ENCODE results near the gene INSYN2B. TPM values are rescaled to one million over a fixed set of nuclear protein-coding genes. Genes with fewer than 3 reads are reported as not detected.

The INSYN2B gene
- total RNA-seq, 2 experiments from 2014 or later = not detected

- ChIA-PET CTCF (no interaction called here), POLR2A (no interaction called here)
- H3K9me3 Mint-ChIP-seq (ENCODE audit: insufficient read depth) = no peaks in the 10 kb centered on the region
- H3K4me1 Mint-ChIP-seq (ENCODE audit: low read depth) = no peaks in the 10 kb centered on the region
- peaks cover 35% of the 10 kb centered on the region for H3K36me3 Mint-ChIP-seq (ENCODE audit: low read depth)
- H3K27ac Mint-ChIP-seq = no peak overlapping the region
- ATAC-seq (no peak), DNase-seq (no peak)
- H3K4me3 Mint-ChIP-seq = no peak overlapping the region
- no peaks in the 10 kb centered on the region for H3K27me3 Mint-ChIP-seq (ENCODE audit: low read depth)
Observed at GRCh38 chr5:169880012-169880663, 100.2 kb downstream of the INSYN2B start.

GRCh38 chr5:169876386-169876785, 103.9 kb downstream of the INSYN2B start:
- Mint-ChIP-seq H3K4me3 (no peak overlapping the region), H3K4me1 (ENCODE audit: low read depth) (no peaks in the 10 kb centered on the region), H3K36me3 (ENCODE audit: low read depth) (peaks cover 41% of the 10 kb centered on the region), H3K9me3 (ENCODE audit: insufficient read depth) (no peaks in the 10 kb centered on the region), H3K27me3 (ENCODE audit: low read depth) (no peaks in the 10 kb centered on the region), H3K27ac (no peak overlapping the region)
- DNase-seq (no peak), ATAC-seq (no peak)
- ChIA-PET CTCF (no interaction called here), POLR2A (no interaction called here)

- CTCF ChIA-PET = no interaction called here
- ATAC-seq (no peak), DNase-seq (no peak)
- H3K36me3 Mint-ChIP-seq (ENCODE audit: low read depth) = peaks cover 38% of the 10 kb centered on the region
- H3K27ac Mint-ChIP-seq = no peak overlapping the region
- no peaks in the 10 kb centered on the region for H3K4me1 Mint-ChIP-seq (ENCODE audit: low read depth)
- POLR2A ChIA-PET = no interaction called here
- H3K27me3 Mint-ChIP-seq (ENCODE audit: low read depth) = no peaks in the 10 kb centered on the region
- H3K9me3 Mint-ChIP-seq (ENCODE audit: insufficient read depth) = no peaks in the 10 kb centered on the region
- no peak overlapping the region for H3K4me3 Mint-ChIP-seq
Observed at GRCh38 chr5:169875731-169876130, 104.6 kb downstream of the INSYN2B start.

GRCh38 chr5:169875091-169875728, 105.1 kb downstream of the INSYN2B start:
- no peaks in the 10 kb centered on the region for H3K9me3 Mint-ChIP-seq (ENCODE audit: insufficient read depth)
- DNase-seq = no peak
- no peak for ATAC-seq
- H3K27ac Mint-ChIP-seq = no peak overlapping the region
- ChIA-PET POLR2A (no interaction called here), CTCF (no interaction called here)
- no peaks in the 10 kb centered on the region for H3K4me1 Mint-ChIP-seq (ENCODE audit: low read depth)
- no peaks in the 10 kb centered on the region for H3K27me3 Mint-ChIP-seq (ENCODE audit: low read depth)
- H3K36me3 Mint-ChIP-seq (ENCODE audit: low read depth) = peaks cover 35% of the 10 kb centered on the region
- H3K4me3 Mint-ChIP-seq = no peak overlapping the region

GRCh38 chr5:169874621-169875020, 105.7 kb downstream of the INSYN2B start:
- no peak overlapping the region for H3K4me3 Mint-ChIP-seq
- ChIA-PET POLR2A (no interaction called here), CTCF (no interaction called here)
- H3K27me3 Mint-ChIP-seq (ENCODE audit: low read depth) = no peaks in the 10 kb centered on the region
- DNase-seq (no peak), ATAC-seq (no peak)
- no peaks in the 10 kb centered on the region for H3K4me1 Mint-ChIP-seq (ENCODE audit: low read depth)
- H3K36me3 Mint-ChIP-seq (ENCODE audit: low read depth) = peaks cover 36% of the 10 kb centered on the region
- H3K9me3 Mint-ChIP-seq (ENCODE audit: insufficient read depth) = no peaks in the 10 kb centered on the region
- H3K27ac Mint-ChIP-seq = no peak overlapping the region

- H3K36me3 Mint-ChIP-seq (ENCODE audit: low read depth) = peaks cover 35% of the 10 kb centered on the region
Observed at GRCh38 chr5:169873642-169874041, 106.7 kb downstream of the INSYN2B start.

GRCh38 chr5:169871826-169872490, 108.3 kb downstream of the INSYN2B start:
- H3K36me3 Mint-ChIP-seq (ENCODE audit: low read depth) = peaks cover 41% of the 10 kb centered on the region
- H3K9me3 Mint-ChIP-seq (ENCODE audit: insufficient read depth) = no peaks in the 10 kb centered on the region
- H3K4me3 Mint-ChIP-seq = no peak overlapping the region
- H3K4me1 Mint-ChIP-seq (ENCODE audit: low read depth) = no peaks in the 10 kb centered on the region
- ATAC-seq (no peak), DNase-seq (no peak)
- ChIA-PET POLR2A (no interaction called here), CTCF (no interaction called here)
- H3K27ac Mint-ChIP-seq = no peak overlapping the region
- H3K27me3 Mint-ChIP-seq (ENCODE audit: low read depth) = no peaks in the 10 kb centered on the region

More at GRCh38 chr5:169873642-169874041, 106.7 kb downstream of the INSYN2B start:
- ATAC-seq = no peak
- Mint-ChIP-seq H3K4me1 (ENCODE audit: low read depth) (no peaks in the 10 kb centered on the region), H3K27ac (no peak overlapping the region), H3K27me3 (ENCODE audit: low read depth) (no peaks in the 10 kb centered on the region), H3K9me3 (ENCODE audit: insufficient read depth) (no peaks in the 10 kb centered on the region), H3K4me3 (no peak overlapping the region)
- CTCF ChIA-PET = no interaction called here
- DNase-seq = no peak
- POLR2A ChIA-PET = interaction anchor here (0.6 kb wide), 1 partner anchor 33 kb away, joined by 4 read pairs; no protein-coding TSS in a partner anchor

- DNase-seq (no peak), ATAC-seq (no peak)
- H3K4me3 Mint-ChIP-seq = no peak overlapping the region
- H3K27ac Mint-ChIP-seq = no peak overlapping the region
- ChIA-PET POLR2A (no interaction called here), CTCF (no interaction called here)
- H3K27me3 Mint-ChIP-seq (ENCODE audit: low read depth) = no peaks in the 10 kb centered on the region
- peaks cover 4% of the 10 kb centered on the region for H3K4me1 Mint-ChIP-seq (ENCODE audit: low read depth)
- no peaks in the 10 kb centered on the region for H3K9me3 Mint-ChIP-seq (ENCODE audit: insufficient read depth)
- peaks cover 30% of the 10 kb centered on the region for H3K36me3 Mint-ChIP-seq (ENCODE audit: low read depth)
Observed at GRCh38 chr5:169870211-169870610, 110.1 kb downstream of the INSYN2B start.

- no peak for DNase-seq
- H3K9me3 Mint-ChIP-seq (ENCODE audit: insufficient read depth) = no peaks in the 10 kb centered on the region
- peaks cover 29% of the 10 kb centered on the region for H3K36me3 Mint-ChIP-seq (ENCODE audit: low read depth)
- no peak overlapping the region for H3K27ac Mint-ChIP-seq
- H3K4me1 Mint-ChIP-seq (ENCODE audit: low read depth) = peaks cover 4% of the 10 kb centered on the region
- H3K27me3 Mint-ChIP-seq (ENCODE audit: low read depth) = no peaks in the 10 kb centered on the region
- no peak overlapping the region for H3K4me3 Mint-ChIP-seq
- ATAC-seq = no peak
- ChIA-PET CTCF (no interaction called here), POLR2A (no interaction called here)
Observed at GRCh38 chr5:169869066-169869465, 111.2 kb downstream of the INSYN2B start.

- Mint-ChIP-seq H3K27me3 (ENCODE audit: low read depth) (no peaks in the 10 kb centered on the region), H3K9me3 (ENCODE audit: insufficient read depth) (no peaks in the 10 kb centered on the region), H3K4me3 (no peak overlapping the region), H3K4me1 (ENCODE audit: low read depth) (peaks cover 4% of the 10 kb centered on the region), H3K27ac (no peak overlapping the region), H3K36me3 (ENCODE audit: low read depth) (peaks cover 31% of the 10 kb centered on the region)
- DNase-seq (no peak), ATAC-seq (no peak)
- CTCF ChIA-PET = no interaction called here
- POLR2A ChIA-PET = no interaction called here
Observed at GRCh38 chr5:169867347-169867746, 112.9 kb downstream of the INSYN2B start.

GRCh38 chr5:169864483-169864882, 115.8 kb downstream of the INSYN2B start:
- ChIA-PET POLR2A (no interaction called here), CTCF (no interaction called here)
- no peak for DNase-seq
- no peak for ATAC-seq
- Mint-ChIP-seq H3K27me3 (ENCODE audit: low read depth) (no peaks in the 10 kb centered on the region), H3K27ac (no peak overlapping the region), H3K9me3 (ENCODE audit: insufficient read depth) (no peaks in the 10 kb centered on the region), H3K4me1 (ENCODE audit: low read depth) (peaks cover 10% of the 10 kb centered on the region), H3K4me3 (no peak overlapping the region), H3K36me3 (ENCODE audit: low read depth) (peaks cover 34% of the 10 kb centered on the region)

GRCh38 chr5:169862391-169862811, 117.9 kb downstream of the INSYN2B start:
- H3K27ac Mint-ChIP-seq = no peak overlapping the region
- H3K27me3 Mint-ChIP-seq (ENCODE audit: low read depth) = no peaks in the 10 kb centered on the region
- ATAC-seq (no peak), DNase-seq (no peak)
- ChIA-PET POLR2A (no interaction called here), CTCF (interaction anchor here (1.0 kb wide), 1 partner anchor 12 kb away, joined by 3 read pairs; no protein-coding TSS in a partner anchor)
- H3K4me1 Mint-ChIP-seq (ENCODE audit: low read depth) = peaks cover 16% of the 10 kb centered on the region
- H3K36me3 Mint-ChIP-seq (ENCODE audit: low read depth) = peaks cover 30% of the 10 kb centered on the region
- no peak overlapping the region for H3K4me3 Mint-ChIP-seq
- H3K9me3 Mint-ChIP-seq (ENCODE audit: insufficient read depth) = no peaks in the 10 kb centered on the region
